SU-DHL-6 (cell line): Measurements from ENCODE around the gene MCF2L2.

Experiments
- H2AFZ ChIP-seq: fragments of 200-600 bp; sonication (generic); 2 replicates; pipeline ENCODE4 v1.6.1; 2014; ENCODE audit warnings: low read depth, mild to moderate bottlenecking, moderate library complexity, mixed read lengths, antibody characterized with exemption, low read length; ENCODE audit not compliant: severe bottlenecking
- H3F3A ChIP-seq: fragments of 200-600 bp; shearing (Covaris generic); 2 replicates; pipeline ENCODE4 v1.6.0; 2016; ENCODE audit warnings: antibody characterized with exemption, mild to moderate bottlenecking; ENCODE audit not compliant: insufficient read depth
- H3K27ac ChIP-seq: fragments of 200-600 bp; sonication (generic); 2 replicates; pipeline ENCODE4 v1.5.1; 2016; ENCODE audit warnings: low read depth, mild to moderate bottlenecking, low read length, moderate library complexity, mixed read lengths
- H3K27me3 ChIP-seq: fragments of 200-600 bp; sonication (generic), shearing (Covaris generic); 2 replicates; pipeline ENCODE4 v1.6.0; 2014; ENCODE audit warnings: mild to moderate bottlenecking, low read length
- H3K36me3 ChIP-seq: fragments of 200-600 bp; sonication (generic); 2 replicates; pipeline ENCODE4 v1.6.1; 2014; ENCODE audit warnings: mild to moderate bottlenecking, low read length, mixed read lengths
- H3K4me2 ChIP-seq: fragments of 300-600, 200-600 bp; shearing (Covaris generic), sonication (generic); 2 replicates; pipeline ENCODE4 v1.6.0; 2014; ENCODE audit warnings: low read length, low read depth, mild to moderate bottlenecking; ENCODE audit not compliant: poor library complexity, severe bottlenecking
- H3K4me3 ChIP-seq: fragments of 200-600 bp; sonication (generic); 2 replicates; pipeline ENCODE4 v1.5.1; 2014; ENCODE audit warnings: antibody characterized with exemption, low read length, mild to moderate bottlenecking, mixed read lengths; ENCODE audit not compliant: insufficient read depth, poor library complexity, severe bottlenecking
- H3K79me2 ChIP-seq: fragments of 200-600 bp; sonication (generic); 2 replicates; pipeline ENCODE4 v1.6.1; 2014; ENCODE audit warnings: mild to moderate bottlenecking, low read length, moderate library complexity; ENCODE audit not compliant: insufficient read depth
- H3K9ac ChIP-seq: fragments of 200-600 bp; sonication (generic); 2 replicates; pipeline ENCODE4 v1.7.0; 2014; ENCODE audit warnings: mild to moderate bottlenecking, low read length
- H3K9me2 ChIP-seq: fragments of 200-600 bp; sonication (generic); replicated peaks from 2 replicates; pipeline ENCODE4 v1.6.1; 2014; ENCODE audit warnings: low read length; ENCODE audit not compliant: insufficient read depth
- H3K9me3 ChIP-seq: fragments of 200-600 bp; sonication (generic); 2 replicates; pipeline ENCODE4 v1.6.1; 2014; ENCODE audit warnings: low read length, mixed read lengths; ENCODE audit not compliant: insufficient read depth
- H4K20me1 ChIP-seq: fragments of 200-600 bp; sonication (generic); 2 replicates; pipeline ENCODE4 v1.6.1; 2014; ENCODE audit warnings: low read depth, mild to moderate bottlenecking, antibody characterized with exemption, low read length, moderate library complexity, mixed read lengths
- CTCF ChIP-seq: fragments of 200-600 bp; sonication (generic); IDR thresholded peaks from one replicate; pipeline ENCODE4 v1.5.1; 2017; ENCODE audit warnings: antibody characterized with exemption, mild to moderate bottlenecking, low read length, moderate library complexity; ENCODE audit not compliant: insufficient read depth, poor library complexity, severe bottlenecking
- EZH2phosphoT487 ChIP-seq: fragments of 200-600 bp; sonication (generic), shearing (Covaris generic); conservative IDR thresholded peaks from 2 replicates; pipeline ENCODE4 v1.6.1; 2018; ENCODE audit warnings: mild to moderate bottlenecking, antibody characterized with exemption, low read length, moderate library complexity, mixed read lengths

Gene MCF2L2

GRCh38 chr3:183359036-183359435 lies 69.4 kb downstream of the MCF2L2 start:
- no peak overlapping the region for H3K9ac ChIP-seq
- H2AFZ ChIP-seq, result no peak overlapping the region
- no peaks in the 10 kb centered on the region for H3K79me2 ChIP-seq
- H4K20me1 ChIP-seq, result no peaks in the 10 kb centered on the region
- H3K4me2 ChIP-seq, result no peak overlapping the region
- TF ChIP-seq EZH2phosphoT487 (no peak), CTCF (no peak)
- H3K9me2 ChIP-seq, result no peaks in the 10 kb centered on the region
- H3K27me3 ChIP-seq, result no peaks in the 10 kb centered on the region
- no peak overlapping the region for H3K4me3 ChIP-seq
- H3F3A ChIP-seq, result no peaks in the 10 kb centered on the region
- H3K9me3 ChIP-seq, result no peaks in the 10 kb centered on the region
- no peaks in the 10 kb centered on the region for H3K36me3 ChIP-seq
- H3K27ac ChIP-seq, result no peak overlapping the region

DNA sequence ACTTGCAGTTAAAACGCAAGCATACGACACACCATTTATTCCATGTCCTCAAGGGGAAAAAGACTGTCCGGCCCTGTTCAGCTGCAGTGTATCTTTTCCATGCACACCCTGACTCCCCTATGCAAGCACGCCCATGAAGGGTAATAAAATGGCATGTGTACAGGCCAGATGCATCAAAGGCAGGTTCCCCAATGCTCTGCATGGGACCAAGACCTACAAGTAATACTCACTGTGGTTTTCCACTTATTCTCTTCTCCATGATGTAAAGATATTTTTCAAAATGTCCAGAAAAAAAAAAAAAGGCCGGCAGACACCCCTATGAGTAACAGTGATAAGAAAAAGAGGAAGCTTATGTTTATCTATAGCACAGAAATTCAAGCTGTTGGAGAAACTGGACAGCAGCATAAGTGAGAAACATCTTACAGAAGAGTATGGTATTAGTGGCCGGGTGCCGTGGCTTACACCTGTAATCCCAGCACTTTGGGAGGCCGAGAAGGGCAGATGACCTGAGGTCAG lies 70.8 kb downstream of the MCF2L2 start:
- Histone ChIP-seq H3K79me2 (no peaks in the 10 kb centered on the region), H3K4me3 (no peak overlapping the region)

DNA sequence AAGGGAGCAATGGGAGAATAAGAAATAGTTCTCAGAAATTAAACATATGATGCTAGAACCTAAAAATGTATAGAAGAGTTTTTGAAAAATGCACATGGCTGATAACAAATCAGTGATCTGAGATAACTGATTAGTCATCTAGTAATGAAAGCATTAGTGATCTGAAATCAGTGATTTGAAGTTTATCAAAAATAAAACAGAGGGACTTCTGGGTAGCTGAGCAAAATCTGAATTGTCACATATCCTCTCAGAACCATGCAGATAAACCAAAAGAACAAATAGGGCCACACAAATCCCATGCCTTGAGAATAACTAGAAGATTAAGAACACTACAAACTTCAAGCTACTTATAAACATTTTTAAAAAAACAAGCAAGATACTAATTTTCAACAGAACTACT lies 71.5 kb downstream of the MCF2L2 start:
- no peaks in the 10 kb centered on the region for H3K27me3 ChIP-seq
- no peaks in the 10 kb centered on the region for H3K9me2 ChIP-seq
- H3K4me3 ChIP-seq, result no peak overlapping the region
- H3K79me2 ChIP-seq, result no peaks in the 10 kb centered on the region
- H3K9me3 ChIP-seq, result no peaks in the 10 kb centered on the region
- no peak overlapping the region for H3K4me2 ChIP-seq
- no peak overlapping the region for H3K27ac ChIP-seq
- H3K9ac ChIP-seq, result no peak overlapping the region
- H3K36me3 ChIP-seq, result no peaks in the 10 kb centered on the region
- no peak overlapping the region for H2AFZ ChIP-seq
- H4K20me1 ChIP-seq, result no peaks in the 10 kb centered on the region
- TF ChIP-seq CTCF, result no peak
- TF ChIP-seq EZH2phosphoT487, result no peak
- no peaks in the 10 kb centered on the region for H3F3A ChIP-seq

More for the DNA sequence above, 70.8 kb downstream of the MCF2L2 start:
- Histone ChIP-seq H3F3A (no peaks in the 10 kb centered on the region), H3K36me3 (no peaks in the 10 kb centered on the region), H3K27me3 (no peaks in the 10 kb centered on the region), H2AFZ (no peak overlapping the region), H3K4me2 (no peak overlapping the region), H3K27ac (no peak overlapping the region), H4K20me1 (no peaks in the 10 kb centered on the region), H3K9me2 (no peaks in the 10 kb centered on the region), H3K9me3 (no peaks in the 10 kb centered on the region), H3K9ac (no peak overlapping the region)
- no peak for TF ChIP-seq CTCF
